ENCODE measurements around the gene CD300LG. TPM values are rescaled to one million over a fixed set of nuclear protein-coding genes. Genes with fewer than 3 reads are reported as not detected.

CD300LG gene
- total RNA-seq, 2 experiments from 2014 or later, result not detected

DNA sequence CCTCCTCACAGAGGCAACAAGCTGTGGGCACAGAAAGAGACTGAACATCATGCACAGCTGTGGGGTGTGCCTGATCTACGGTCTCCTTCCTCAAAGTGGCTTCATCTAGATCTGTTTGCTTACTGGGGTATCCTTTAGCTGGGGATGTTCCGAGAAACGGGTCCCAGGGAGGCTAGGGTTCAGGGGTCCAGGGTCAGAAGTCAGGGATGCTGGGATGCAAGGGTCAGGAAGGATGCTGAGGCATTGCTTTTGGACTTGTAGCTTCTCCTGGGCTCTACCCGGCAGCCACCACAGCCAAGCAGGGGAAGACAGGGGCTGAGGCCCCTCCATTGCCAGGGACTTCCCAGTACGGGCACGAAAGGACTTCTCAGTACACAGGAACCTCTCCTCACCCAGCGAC lies 6.6 kb downstream of the CD300LG start:
- intact Hi-C loops (cut with micrococcal nuclease; ENCODE audit: unreplicated experiment), result no loop called here
- H2AFZ ChIP-seq (ENCODE audit: low read length), result no peak overlapping the region
- no peaks in the 10 kb centered on the region for H3K36me3 ChIP-seq (ENCODE audit: insufficient read depth, low read length)
- DNase-seq (ENCODE audit: low spot score), result no peak
- no peak overlapping the region for H3K27ac ChIP-seq (ENCODE audit: low read depth, low read length, poor library complexity, severe bottlenecking)
- no peak overlapping the region for H3K4me2 ChIP-seq (ENCODE audit: low read length)
- H3K79me2 ChIP-seq (ENCODE audit: insufficient read depth, low read depth, low read length), result no peaks in the 10 kb centered on the region
- no peaks in the 10 kb centered on the region for H3K9me3 ChIP-seq (ENCODE audit: low read length)
- CTCF ChIA-PET (ENCODE audit: unreplicated experiment), result interaction anchor here (0.5 kb wide), 1 partner anchor 465 kb away, joined by 3 read pairs; no protein-coding TSS in a partner anchor
- no peaks in the 10 kb centered on the region for H4K20me1 ChIP-seq (ENCODE audit: insufficient read depth, low read length)
- POLR2A ChIA-PET, result no interaction called here
- no TSS peak for BruUV-seq (replicated peaks)
- H3K9me2 ChIP-seq (ENCODE audit: insufficient read depth, low read length), result no peaks in the 10 kb centered on the region
- H3K4me3 ChIP-seq (ENCODE audit: low read depth, low read length, poor library complexity, severe bottlenecking), result no peak overlapping the region
- no peak for TF ChIP-seq EZH2phosphoT487 (IDR thresholded peaks at IDR 0.05; ENCODE audit: borderline replicate concordance, low read depth, low read length)
- TF ChIP-seq, protein P1, sequence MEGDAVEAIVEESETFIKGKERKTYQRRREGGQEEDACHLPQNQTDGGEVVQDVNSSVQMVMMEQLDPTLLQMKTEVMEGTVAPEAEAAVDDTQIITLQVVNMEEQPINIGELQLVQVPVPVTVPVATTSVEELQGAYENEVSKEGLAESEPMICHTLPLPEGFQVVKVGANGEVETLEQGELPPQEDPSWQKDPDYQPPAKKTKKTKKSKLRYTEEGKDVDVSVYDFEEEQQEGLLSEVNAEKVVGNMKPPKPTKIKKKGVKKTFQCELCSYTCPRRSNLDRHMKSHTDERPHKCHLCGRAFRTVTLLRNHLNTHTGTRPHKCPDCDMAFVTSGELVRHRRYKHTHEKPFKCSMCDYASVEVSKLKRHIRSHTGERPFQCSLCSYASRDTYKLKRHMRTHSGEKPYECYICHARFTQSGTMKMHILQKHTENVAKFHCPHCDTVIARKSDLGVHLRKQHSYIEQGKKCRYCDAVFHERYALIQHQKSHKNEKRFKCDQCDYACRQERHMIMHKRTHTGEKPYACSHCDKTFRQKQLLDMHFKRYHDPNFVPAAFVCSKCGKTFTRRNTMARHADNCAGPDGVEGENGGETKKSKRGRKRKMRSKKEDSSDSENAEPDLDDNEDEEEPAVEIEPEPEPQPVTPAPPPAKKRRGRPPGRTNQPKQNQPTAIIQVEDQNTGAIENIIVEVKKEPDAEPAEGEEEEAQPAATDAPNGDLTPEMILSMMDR (conservative IDR thresholded peaks at IDR 0.05; ENCODE audit: low read length), result no peak
- H3K4me1 ChIP-seq (ENCODE audit: insufficient read depth, low read length, poor library complexity, severe bottlenecking), result no peaks in the 10 kb centered on the region

DNA sequence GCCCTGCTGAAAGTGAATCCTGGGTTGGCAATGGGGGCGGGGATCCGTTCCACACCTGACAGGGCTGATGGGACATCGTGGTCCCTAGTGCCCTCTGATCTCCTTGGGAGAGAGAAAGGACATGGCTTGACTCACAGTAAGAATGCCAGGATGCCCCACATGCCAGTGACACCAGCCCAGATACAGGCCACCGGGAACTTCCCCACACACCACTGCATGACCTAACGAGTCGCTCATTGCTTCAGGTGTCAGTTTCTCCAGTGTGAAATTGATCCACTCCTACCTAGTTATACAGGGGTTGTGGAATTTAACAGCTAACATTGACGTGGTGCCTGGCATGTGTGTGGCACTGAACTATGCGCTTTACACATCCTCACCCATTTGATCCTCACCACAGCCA lies 7.5 kb downstream of the CD300LG start:
- no peak overlapping the region for H2AFZ ChIP-seq (ENCODE audit: low read length)
- H3K79me2 ChIP-seq (ENCODE audit: insufficient read depth, low read depth, low read length), result no peaks in the 10 kb centered on the region
- H3K4me2 ChIP-seq (ENCODE audit: low read length), result no peak overlapping the region
- no peaks in the 10 kb centered on the region for H4K20me1 ChIP-seq (ENCODE audit: insufficient read depth, low read length)
- no peaks in the 10 kb centered on the region for H3K9me3 ChIP-seq (ENCODE audit: low read length)
- no peak overlapping the region for H3K4me3 ChIP-seq (ENCODE audit: low read depth, low read length, poor library complexity, severe bottlenecking)
- ChIA-PET CTCF (ENCODE audit: unreplicated experiment) (interaction anchor here (0.8 kb wide), 1 partner anchor 8 kb away, joined by 3 read pairs; no protein-coding TSS in a partner anchor), POLR2A (no interaction called here)
- H3K27ac ChIP-seq (ENCODE audit: low read depth, low read length, poor library complexity, severe bottlenecking), result no peak overlapping the region
- no TSS peak for BruUV-seq (replicated peaks)
- H3K36me3 ChIP-seq (ENCODE audit: insufficient read depth, low read length), result no peaks in the 10 kb centered on the region
- TF ChIP-seq EZH2phosphoT487 (IDR thresholded peaks at IDR 0.05; ENCODE audit: borderline replicate concordance, low read depth, low read length), result no peak
- TF ChIP-seq, protein P1 (conservative IDR thresholded peaks at IDR 0.05; ENCODE audit: low read length), result no peak
- intact Hi-C loops (cut with micrococcal nuclease; ENCODE audit: unreplicated experiment), result no loop called here
- no peaks in the 10 kb centered on the region for H3K9me2 ChIP-seq (ENCODE audit: insufficient read depth, low read length)
- no peak for DNase-seq (ENCODE audit: low spot score)
- no peaks in the 10 kb centered on the region for H3K4me1 ChIP-seq (ENCODE audit: insufficient read depth, low read length, poor library complexity, severe bottlenecking)

DNA sequence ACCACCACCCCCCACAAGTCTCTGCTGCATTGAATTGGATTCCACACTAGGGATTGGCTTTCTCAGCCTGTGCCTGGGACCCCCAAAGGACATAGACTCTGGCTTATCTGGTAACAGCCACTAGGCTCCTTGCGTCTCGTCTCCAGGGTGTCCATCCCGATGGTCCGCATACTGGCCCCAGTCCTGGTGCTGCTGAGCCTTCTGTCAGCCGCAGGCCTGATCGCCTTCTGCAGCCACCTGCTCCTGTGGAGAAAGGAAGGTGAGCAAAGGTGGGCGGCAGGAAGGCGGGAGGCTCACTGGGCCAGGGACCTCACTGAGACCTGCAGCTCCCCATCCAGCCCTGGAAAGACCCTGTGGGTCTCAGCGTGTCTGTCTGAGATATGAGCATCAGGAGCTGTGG lies 8.1 kb downstream of the CD300LG start:
- Histone ChIP-seq H3K4me1 (ENCODE audit: insufficient read depth, low read length, poor library complexity, severe bottlenecking) (no peaks in the 10 kb centered on the region), H3K4me3 (ENCODE audit: low read depth, low read length, poor library complexity, severe bottlenecking) (no peak overlapping the region), H3K36me3 (ENCODE audit: insufficient read depth, low read length) (no peaks in the 10 kb centered on the region), H3K9me2 (ENCODE audit: insufficient read depth, low read length) (no peaks in the 10 kb centered on the region), H3K27ac (ENCODE audit: low read depth, low read length, poor library complexity, severe bottlenecking) (no peak overlapping the region), H4K20me1 (ENCODE audit: insufficient read depth, low read length) (no peaks in the 10 kb centered on the region), H3K9me3 (ENCODE audit: low read length) (no peaks in the 10 kb centered on the region), H3K79me2 (ENCODE audit: insufficient read depth, low read depth, low read length) (no peaks in the 10 kb centered on the region), H3K4me2 (ENCODE audit: low read length) (no peak overlapping the region), H2AFZ (ENCODE audit: low read length) (no peak overlapping the region)
- intact Hi-C loops (cut with micrococcal nuclease; ENCODE audit: unreplicated experiment), result no loop called here
- no peak for DNase-seq (ENCODE audit: low spot score)
- TF ChIP-seq, protein P1 (conservative IDR thresholded peaks at IDR 0.05; ENCODE audit: low read length), result no peak
- TF ChIP-seq EZH2phosphoT487 (IDR thresholded peaks at IDR 0.05; ENCODE audit: borderline replicate concordance, low read depth, low read length), result no peak
- ChIA-PET POLR2A (no interaction called here), CTCF (ENCODE audit: unreplicated experiment) (interaction anchor here (0.8 kb wide), 1 partner anchor 9 kb away, joined by 3 read pairs; no protein-coding TSS in a partner anchor)
- BruUV-seq (replicated peaks), result no TSS peak

Data from OCI-LY7 (cell line).